ENCODE measurements around the gene GALNT11. TPM values are rescaled to one million over a fixed set of nuclear protein-coding genes. Genes with fewer than 3 reads are reported as not detected.
"Not testable (repeated sequence)": the region's sequence is repeated elsewhere in the genome, so short reads cannot be mapped to it uniquely, and the experiment has no call there.

GALNT11 gene
- total and polyA plus RNA-seq, 7 donors: 8.8 to 48.2 (median 35.7) TPM

DNA sequence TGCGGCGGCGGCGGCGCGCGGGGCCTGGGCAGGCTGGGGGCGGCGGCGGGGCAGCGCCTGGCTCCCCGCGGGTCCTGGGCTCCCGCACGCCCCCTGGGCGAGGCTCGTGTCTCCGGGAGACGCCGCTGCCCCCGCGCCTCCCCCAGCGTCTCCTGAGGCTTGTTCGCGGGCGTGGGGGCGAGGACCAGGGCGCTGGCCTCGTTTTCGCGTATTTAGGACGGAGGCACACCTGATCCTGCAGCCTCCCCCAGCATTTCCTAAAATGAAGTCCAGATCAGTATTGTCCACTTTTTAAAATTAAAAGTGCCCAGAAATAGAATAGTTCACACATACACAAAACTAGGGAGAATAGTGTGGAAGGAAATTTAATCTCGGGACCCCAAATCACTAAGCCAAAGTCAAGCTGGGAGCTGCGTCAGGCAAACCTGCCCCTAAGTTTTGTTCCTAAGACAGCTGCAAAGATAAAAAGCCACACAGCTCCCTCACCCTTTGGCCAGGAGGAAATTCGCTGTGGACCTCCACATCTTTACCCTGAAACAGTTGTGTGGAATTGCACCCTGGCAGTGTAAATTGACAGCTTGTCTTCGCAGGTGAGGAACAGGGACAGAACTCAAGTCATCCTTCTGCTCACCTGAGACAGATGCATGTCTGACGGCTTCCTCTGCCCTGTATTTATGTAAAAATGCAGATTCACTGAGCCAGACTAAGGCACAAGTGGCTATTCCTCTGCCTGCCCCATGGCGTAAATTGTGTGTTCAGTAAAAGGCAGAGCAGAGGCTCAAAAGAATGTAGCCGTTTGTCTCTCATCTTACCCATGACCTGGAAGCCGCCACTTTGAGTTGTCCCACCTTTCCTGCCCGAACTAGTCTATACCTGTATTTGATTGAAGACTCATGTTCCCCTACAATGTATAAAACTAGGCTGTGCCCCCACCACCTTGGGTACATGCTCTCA is 740 bp downstream of the GALNT11 start:
- Histone ChIP-seq H3K9me3 (no peaks in the 10 kb centered on the region), H3K27me3 (no peaks in the 10 kb centered on the region), H3K4me3 (peak overlapping the region; percentile 39 to 86 (median 70)), H3K36me3 (peaks cover 0 to 8% (median 1%) of the 10 kb centered on the region in 4 donors), H3K27ac (peak overlapping the region; percentile 89 to 94 (median 92)), H3K4me1 (peaks cover 0 to 20% (median 13%) of the 10 kb centered on the region in 4 donors)
- no peak for DNase-seq
- intact Hi-C loops (cut with DNase I): loop anchor here (5.0 to 10.0 kb wide), 3 partner anchors 151 to 731 kb away; partner anchors contain the start of genes ACTR3B and PRKAG2
- 11 to 14% methylated on average over 41 of the region's 41 CpGs for WGBS, 2 donors
- TF ChIP-seq POLR2AphosphoS5 (IDR thresholded peaks at IDR 0.05) (no peak), POLR2A (IDR thresholded peaks at IDR 0.05) (no peak), EP300 (IDR thresholded peaks at IDR 0.05) (no peak)
- TF ChIP-seq, protein P1, sequence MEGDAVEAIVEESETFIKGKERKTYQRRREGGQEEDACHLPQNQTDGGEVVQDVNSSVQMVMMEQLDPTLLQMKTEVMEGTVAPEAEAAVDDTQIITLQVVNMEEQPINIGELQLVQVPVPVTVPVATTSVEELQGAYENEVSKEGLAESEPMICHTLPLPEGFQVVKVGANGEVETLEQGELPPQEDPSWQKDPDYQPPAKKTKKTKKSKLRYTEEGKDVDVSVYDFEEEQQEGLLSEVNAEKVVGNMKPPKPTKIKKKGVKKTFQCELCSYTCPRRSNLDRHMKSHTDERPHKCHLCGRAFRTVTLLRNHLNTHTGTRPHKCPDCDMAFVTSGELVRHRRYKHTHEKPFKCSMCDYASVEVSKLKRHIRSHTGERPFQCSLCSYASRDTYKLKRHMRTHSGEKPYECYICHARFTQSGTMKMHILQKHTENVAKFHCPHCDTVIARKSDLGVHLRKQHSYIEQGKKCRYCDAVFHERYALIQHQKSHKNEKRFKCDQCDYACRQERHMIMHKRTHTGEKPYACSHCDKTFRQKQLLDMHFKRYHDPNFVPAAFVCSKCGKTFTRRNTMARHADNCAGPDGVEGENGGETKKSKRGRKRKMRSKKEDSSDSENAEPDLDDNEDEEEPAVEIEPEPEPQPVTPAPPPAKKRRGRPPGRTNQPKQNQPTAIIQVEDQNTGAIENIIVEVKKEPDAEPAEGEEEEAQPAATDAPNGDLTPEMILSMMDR (IDR thresholded peaks at IDR 0.05): peak in 1 of 4 experiments; percentile 10

DNA sequence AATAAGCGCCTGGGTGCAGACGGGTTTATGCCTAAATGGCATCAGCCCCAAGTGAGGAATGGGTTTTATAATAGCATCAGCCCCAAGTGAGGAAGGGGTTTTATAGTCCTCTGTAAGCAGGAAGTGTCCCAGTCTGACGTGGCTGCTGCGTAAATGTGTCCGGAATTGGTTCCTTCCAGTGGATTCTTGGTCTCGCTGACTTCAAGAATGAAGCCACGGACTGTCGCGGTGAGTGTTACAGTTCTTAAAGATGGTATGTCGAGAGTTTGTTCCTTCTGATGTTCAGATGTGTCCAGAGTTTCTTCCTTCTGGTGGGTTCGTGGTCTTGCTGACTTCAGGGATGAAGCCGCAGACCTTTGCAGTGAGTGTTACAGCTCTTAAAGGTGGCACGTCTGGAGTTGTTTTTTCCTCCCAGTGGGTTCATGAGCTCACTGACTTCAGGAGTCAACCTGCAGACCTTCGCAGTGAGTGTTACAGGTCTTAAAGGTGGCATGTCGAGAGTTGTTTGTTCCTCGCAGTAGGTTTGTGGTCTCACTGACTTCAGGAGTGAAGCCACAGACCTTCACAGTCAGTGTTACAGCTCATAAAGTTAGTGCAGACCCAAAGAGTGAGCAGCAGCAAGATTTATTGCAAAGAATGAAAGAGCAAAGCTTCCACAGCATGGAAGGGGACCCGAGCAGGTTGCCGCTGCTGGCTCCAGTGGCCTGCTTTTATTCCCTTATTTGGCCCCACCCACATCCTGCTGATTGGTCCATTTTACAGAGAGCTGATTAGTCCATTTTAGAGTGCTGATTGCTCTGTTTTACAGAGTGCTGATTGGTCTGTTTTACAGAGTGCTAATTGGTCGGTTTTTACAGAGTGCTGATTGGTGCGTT is 2.3 kb downstream of the GALNT11 start:
- peaks cover 0 to 20% (median 13%) of the 10 kb centered on the region in 4 donors for H3K4me1 ChIP-seq
- not testable (repeated sequence) for H3K27me3 ChIP-seq, DNase-seq, H3K27ac ChIP-seq, H3K4me3 ChIP-seq, H3K9me3 ChIP-seq, H3K36me3 ChIP-seq
- intact Hi-C loops (cut with DNase I): loop anchor here (5.0 to 10.0 kb wide), 3 partner anchors 153 to 730 kb away; partner anchors contain the start of genes ACTR3B and PRKAG2
- WGBS, 2 donors: 92 to 94% methylated on average over 20 of the region's 20 CpGs

DNA sequence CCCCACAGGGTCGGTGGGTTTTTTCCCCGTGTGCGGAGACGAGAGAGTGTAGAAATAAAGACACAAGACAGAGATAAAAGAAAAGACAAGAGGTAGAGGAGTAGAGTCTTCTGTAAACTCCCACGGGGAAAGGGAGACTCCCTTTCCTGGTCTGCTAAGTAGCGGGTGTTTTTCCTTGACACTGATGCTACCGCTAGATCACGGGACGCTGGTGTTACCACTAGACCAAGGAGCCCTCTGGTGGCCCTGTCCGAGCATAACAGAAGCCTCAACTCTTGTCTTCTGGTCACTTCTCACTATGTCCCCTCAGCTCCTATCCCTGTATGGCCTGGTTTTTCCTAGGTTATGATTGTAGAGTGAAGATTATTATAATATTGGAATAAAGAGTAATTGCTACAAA is 4.6 kb downstream of the GALNT11 start:
- H3K36me3 ChIP-seq; H3K27me3 ChIP-seq; H3K4me3 ChIP-seq; H3K27ac ChIP-seq; intact Hi-C loops (cut with DNase I); H3K9me3 ChIP-seq: not testable (repeated sequence)
- TF ChIP-seq, protein P1 (IDR thresholded peaks at IDR 0.05): peak in 2 of 4 experiments; percentile 12 to 36
- DNase-seq: peak; percentile 77
- H3K4me1 ChIP-seq: peaks cover 0 to 20% (median 13%) of the 10 kb centered on the region in 4 donors
- whole genome bisulfite sequencing, 2 donors: 76 to 78% methylated on average over 10 of the region's 10 CpGs

DNA sequence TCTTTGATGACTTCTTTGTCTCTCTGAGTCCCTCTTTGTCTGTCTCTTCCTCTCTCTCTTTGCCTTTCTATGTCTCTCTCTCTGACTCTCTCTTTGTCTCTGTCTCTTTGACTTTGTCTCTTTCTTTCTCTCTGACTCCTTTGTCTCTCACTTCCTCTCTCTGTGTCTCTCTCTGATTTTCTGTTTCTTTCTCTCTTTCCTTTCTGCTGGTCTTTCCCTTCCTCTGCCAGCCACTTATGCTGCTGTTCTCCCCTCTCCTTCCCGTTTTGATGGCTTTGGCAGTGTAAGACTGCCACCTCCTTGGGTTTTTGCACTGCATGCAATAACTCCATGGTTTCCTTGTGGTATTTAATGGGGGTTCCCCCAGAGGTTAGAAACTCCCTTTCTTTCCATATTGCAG is 5.2 kb downstream of the GALNT11 start:
- H3K9me3 ChIP-seq; H3K4me3 ChIP-seq; intact Hi-C loops (cut with DNase I); H3K36me3 ChIP-seq; H3K27ac ChIP-seq; DNase-seq; H3K27me3 ChIP-seq: not testable (repeated sequence)
- peaks cover 0 to 20% (median 13%) of the 10 kb centered on the region in 4 donors for H3K4me1 ChIP-seq
- WGBS, 2 donors: 80 to 82% methylated on average over 1 of the region's 1 CpG

DNA sequence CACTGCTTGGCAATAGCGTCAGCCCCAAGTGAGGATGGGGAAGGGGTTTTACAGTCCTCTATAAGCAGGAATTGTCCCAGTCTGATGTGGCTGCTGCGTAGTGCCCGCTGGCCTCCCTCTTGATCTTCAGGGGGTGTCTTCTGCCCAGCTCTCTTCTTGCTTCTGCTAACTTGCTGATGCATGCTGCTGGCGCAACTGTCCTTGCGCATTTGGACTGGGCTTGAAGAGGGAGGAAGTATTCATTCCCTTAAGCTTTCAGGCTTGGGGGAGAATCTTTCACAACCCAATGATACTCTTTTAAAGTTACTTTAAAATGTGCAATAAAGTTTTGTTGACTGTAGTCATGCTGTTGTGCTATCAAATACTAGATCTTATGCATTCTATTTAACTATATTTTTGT is 10.3 kb downstream of the GALNT11 start:
- TF ChIP-seq, protein P1 (IDR thresholded peaks at IDR 0.05): no peak
- no peak for TF ChIP-seq POLR2A (IDR thresholded peaks at IDR 0.05)
- no peak for TF ChIP-seq EP300 (IDR thresholded peaks at IDR 0.05)
- no peak for TF ChIP-seq POLR2AphosphoS5 (IDR thresholded peaks at IDR 0.05)
- no peaks in the 10 kb centered on the region for H3K36me3 ChIP-seq
- no peak overlapping the region for H3K27ac ChIP-seq
- peaks cover 4 to 10% (median 6%) of the 10 kb centered on the region in 4 donors for H3K9me3 ChIP-seq
- no peaks in the 10 kb centered on the region for H3K4me1 ChIP-seq
- no peaks in the 10 kb centered on the region for H3K27me3 ChIP-seq
- no peak for DNase-seq
- H3K4me3 ChIP-seq: no peak overlapping the region
- WGBS, 2 donors: 96 to 98% methylated on average over 5 of the region's 5 CpGs
- intact Hi-C loops (cut with DNase I): no loop called here

DNA sequence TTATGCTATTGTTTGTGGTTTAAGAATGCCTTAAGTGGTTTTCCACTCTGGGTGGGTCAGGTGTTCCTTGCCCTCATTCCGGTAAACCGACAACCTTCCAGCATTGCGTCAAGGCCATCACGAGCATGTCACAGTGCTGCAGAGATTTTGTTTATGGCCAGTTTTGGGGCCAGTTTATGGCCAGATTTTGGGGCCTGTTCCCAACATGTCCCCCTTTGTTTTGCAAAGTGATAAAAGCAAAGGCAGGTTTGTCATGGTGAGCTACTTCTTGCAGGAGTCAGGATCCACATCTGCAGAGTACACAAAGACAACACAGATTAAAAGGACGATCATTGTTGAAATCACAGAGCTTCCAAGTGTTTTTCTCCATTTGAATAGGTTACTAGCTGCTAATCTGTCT is 12.9 kb downstream of the GALNT11 start:
- 96 to 98% methylated on average over 5 of the region's 5 CpGs for WGBS, 2 donors
- H3K27ac ChIP-seq; DNase-seq; H3K27me3 ChIP-seq; H3K4me3 ChIP-seq; H3K4me1 ChIP-seq; H3K36me3 ChIP-seq; intact Hi-C loops (cut with DNase I): not testable (repeated sequence)
- peaks cover 4 to 10% (median 6%) of the 10 kb centered on the region in 4 donors for H3K9me3 ChIP-seq

DNA sequence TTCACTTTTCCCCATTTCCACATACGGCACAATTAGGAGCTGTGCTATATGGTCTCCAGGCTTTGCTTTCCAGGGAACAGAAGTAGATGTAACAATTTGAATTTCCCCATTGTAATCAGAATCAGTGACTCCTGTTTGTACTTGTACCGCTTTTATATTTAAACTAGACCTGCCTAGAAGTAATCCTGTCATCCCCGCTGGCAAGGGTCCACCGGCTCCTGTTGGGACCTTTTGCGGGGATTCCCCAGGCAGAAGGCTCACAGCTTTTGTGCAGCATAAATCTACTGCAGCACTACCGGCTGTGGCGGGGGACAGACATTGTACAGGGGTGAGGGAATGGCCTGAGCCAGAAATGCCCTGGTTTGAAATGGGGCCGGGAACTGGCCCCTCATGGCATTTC is 17.6 kb downstream of the GALNT11 start:
- H3K36me3 ChIP-seq; H3K4me3 ChIP-seq; intact Hi-C loops (cut with DNase I); H3K27me3 ChIP-seq; H3K9me3 ChIP-seq: not testable (repeated sequence)
- WGBS, 2 donors: 91 to 95% methylated on average over 8 of the region's 8 CpGs
- DNase-seq: peak; percentile 80
- Histone ChIP-seq H3K4me1 (peaks cover 0 to 11% (median 8%) of the 10 kb centered on the region in 4 donors), H3K27ac (peak overlapping the region in 1 of 4 donors; percentile 9)

DNA sequence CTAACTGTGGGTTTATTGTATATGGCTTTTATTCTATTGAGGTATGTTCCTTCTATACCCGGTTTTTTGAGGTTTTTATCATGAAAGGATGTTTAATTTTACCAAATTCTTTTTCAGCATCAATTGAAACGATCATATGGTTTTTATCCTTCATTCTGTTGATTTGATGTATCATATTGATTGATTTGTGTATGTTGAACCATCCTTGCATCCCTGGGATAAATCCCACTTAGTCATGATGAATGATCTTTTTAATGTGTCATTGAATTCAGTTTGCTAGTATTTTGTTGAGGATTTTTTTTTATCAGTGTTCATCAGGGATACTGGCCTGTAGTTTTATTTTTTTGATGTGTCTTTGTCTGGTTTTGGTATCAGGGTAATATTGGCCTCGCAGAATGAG is 19.4 kb downstream of the GALNT11 start:
- intact Hi-C loops (cut with DNase I): not testable (repeated sequence)

More for the DNA sequence above, 19.4 kb downstream of the GALNT11 start:
- WGBS, 2 donors: 91 to 92% methylated on average over 3 of the region's 3 CpGs
- not testable (repeated sequence) for H3K27ac ChIP-seq, DNase-seq, H3K4me3 ChIP-seq, H3K36me3 ChIP-seq, H3K27me3 ChIP-seq, H3K9me3 ChIP-seq
- H3K4me1 ChIP-seq: peaks cover 0 to 11% (median 8%) of the 10 kb centered on the region in 4 donors

Data from sigmoid colon (tissue), 7 donors.